ENCODE data around the gene CDC42BPA.

- TF ChIP-seq CTCF (IDR thresholded peaks at IDR 0.05; ENCODE audit: extremely low read depth in 1 of 2, insufficient read depth in 1 of 2, low read depth in 1 of 2, low read length in 2 of 2) (no peak), EZH2 (IDR thresholded peaks at IDR 0.05; ENCODE audit: borderline replicate concordance, low read depth, low read length, severe bottlenecking) (no peak), MAX (IDR thresholded peaks at IDR 0.05; ENCODE audit: insufficient read depth, insufficient read length) (no peak), POLR2A (IDR thresholded peaks at IDR 0.05; ENCODE audit: low read depth, low read length) (no peak), MYC (IDR thresholded peaks at IDR 0.05; ENCODE audit: low read depth, low read length) (no peak), POLR2AphosphoS5 (IDR thresholded peaks at IDR 0.05; ENCODE audit: insufficient read depth, low read depth, low read length) (no peak)
Measured at GRCh38 chr1:227281371-227281770, 36.9 kb downstream of the CDC42BPA start.

All from endothelial cell of umbilical vein (primary cell).